Ovary (tissue), 9 donors: Measurements from ENCODE around the gene MARCKS. TPM values are rescaled to one million over a fixed set of nuclear protein-coding genes. Genes with fewer than 3 reads are reported as not detected.

Experiments used
- DNase-seq, 5 donors: peaks; one replicate each; pipeline ENCODE4 v3.0.0-alpha.2; 2019 to 2020
- H3K27ac ChIP-seq, 2 donors: fragments of 200-600 bp; one replicate each; pipeline versions ENCODE4 v1.5.1 to v1.8.0; 2019 to 2022
- H3K27me3 ChIP-seq: fragments of 200-600 bp; one replicate; pipeline ENCODE4 v1.8.0; 2022
- H3K36me3 ChIP-seq: fragments of 200-600 bp; sonication (generic); one replicate; pipeline ENCODE4 v1.5.1; 2019
- H3K4me1 ChIP-seq: one replicate; pipeline ENCODE4 v1.8.1; 2013; ENCODE audit warnings: mild to moderate bottlenecking, moderate library complexity; ENCODE audit not compliant: insufficient read depth
- H3K4me3 ChIP-seq: fragments of 200-600 bp; sonication (generic); one replicate; pipeline ENCODE4 v1.5.1; 2017
- H3K9me3 ChIP-seq, 2 donors: fragments of 200-600 bp in 1 of 2; sonication (generic) in 1 of 2; one replicate each; pipeline versions ENCODE4 v1.5.1 to v1.8.1; 2013 to 2019; ENCODE audit warnings: mild to moderate bottlenecking in 1 of 2, moderate library complexity in 1 of 2
- EP300 ChIP-seq: sonication (generic); formaldehyde crosslinking; IDR thresholded peaks from one replicate; pipeline ENCODE4 v1.6.1; 2017; ENCODE audit warnings: antibody characterized with exemption
- POLR2A ChIP-seq: fragments of 450-650 bp; IDR thresholded peaks from one replicate; pipeline ENCODE4 v1.6.1; 2017; ENCODE audit warnings: antibody characterized with exemption, mild to moderate bottlenecking, moderate library complexity
- WGBS, 3 donors: extraction: QIAGEN DNeasy Blood & Tissue Kit in 1 of 3; methylation state at CpG; one replicate each; pipeline versions ENCODE4 v1.1.5 to v1.1.7; 2013 to 2017; 5-methylcytosine and 5-hydroxymethylcytosine counted together
- intact Hi-C, 4 donors: fragments of 100-400 bp; cut with DNase I; formaldehyde crosslinking; loops; one replicate each; pipeline versions ENCODE4 v1.11.0 to v1.15.1; 2022 to 2023
- polyA plus RNA-seq, 2 donors: library from polyadenylated mRNA; stranded (reverse); fragments of 200-250 nt in 1 of 2; fragments of 350-450 nt in 1 of 2; fragmentation: Illumina TruSeq in 1 of 2; extraction: RNeasy Lipid Tissue Mini Kit (QIAGEN cat#74804) in 1 of 2; gene quantifications; one replicate each; pipeline ENCODE4 v1.2.3, GENCODE V29; 2013 to 2014
- total RNA-seq, 7 donors: library from RNA; depleted of rRNA in 2 of 7; stranded (reverse); fragments of >200 nt in 2 of 7; fragmentation: NEBNext Ultra II Directional in 3 of 7; extraction: Animal tissue kit (Norgen Biotek cat#: 25700) in 3 of 7; gene quantifications; one replicate each; pipeline versions ENCODE4 v1.1.0 to v1.2.4, GENCODE V29; 2016 to 2023
- TF ChIP-seq, protein P1 (sequence below), 3 donors: fragments of 450-650 bp in 2 of 3; fragments of 200-600 bp in 1 of 3; IDR thresholded peaks; one replicate each; pipeline versions ENCODE4 v1.5.1 to v1.8.0; 2016 to 2022; ENCODE audit warnings: antibody characterized with exemption in 3 of 3, mild to moderate bottlenecking in 1 of 3
- donor health status: DM: no; HTN: no; CAD: no; lungs with moderate emphysema.
- donor health status: DM: no; HTN: no; CAD: no.
- donor health status: Bipolar disorder and iron deficiency.
- donor health status: DM: yes; HTN: yes; CAD: no.
- donor health status: DM: no; HTN: no; CAD: no.
- donor health status: DM: yes; HTN: yes; CAD: no.

MARCKS gene
- total and polyA plus RNA-seq, 9 donors = 29.1 to 106 (median 61.4) TPM

DNA sequence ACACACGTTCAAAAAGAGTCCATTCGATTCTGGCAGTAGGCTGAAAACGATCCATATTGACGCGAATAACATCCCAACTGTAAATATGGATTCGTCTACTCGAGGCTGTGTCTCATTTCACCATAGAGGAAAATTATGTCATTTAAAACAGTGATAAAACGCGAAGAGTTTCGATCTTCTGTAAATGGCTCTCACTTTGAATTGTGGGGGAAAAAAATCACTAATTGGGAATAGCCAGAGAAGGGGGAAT is 845 bp upstream of the MARCKS start:
- no peak for TF ChIP-seq EP300
- TF ChIP-seq, protein P1, sequence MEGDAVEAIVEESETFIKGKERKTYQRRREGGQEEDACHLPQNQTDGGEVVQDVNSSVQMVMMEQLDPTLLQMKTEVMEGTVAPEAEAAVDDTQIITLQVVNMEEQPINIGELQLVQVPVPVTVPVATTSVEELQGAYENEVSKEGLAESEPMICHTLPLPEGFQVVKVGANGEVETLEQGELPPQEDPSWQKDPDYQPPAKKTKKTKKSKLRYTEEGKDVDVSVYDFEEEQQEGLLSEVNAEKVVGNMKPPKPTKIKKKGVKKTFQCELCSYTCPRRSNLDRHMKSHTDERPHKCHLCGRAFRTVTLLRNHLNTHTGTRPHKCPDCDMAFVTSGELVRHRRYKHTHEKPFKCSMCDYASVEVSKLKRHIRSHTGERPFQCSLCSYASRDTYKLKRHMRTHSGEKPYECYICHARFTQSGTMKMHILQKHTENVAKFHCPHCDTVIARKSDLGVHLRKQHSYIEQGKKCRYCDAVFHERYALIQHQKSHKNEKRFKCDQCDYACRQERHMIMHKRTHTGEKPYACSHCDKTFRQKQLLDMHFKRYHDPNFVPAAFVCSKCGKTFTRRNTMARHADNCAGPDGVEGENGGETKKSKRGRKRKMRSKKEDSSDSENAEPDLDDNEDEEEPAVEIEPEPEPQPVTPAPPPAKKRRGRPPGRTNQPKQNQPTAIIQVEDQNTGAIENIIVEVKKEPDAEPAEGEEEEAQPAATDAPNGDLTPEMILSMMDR (IDR thresholded peaks at IDR 0.05) = no peak
- no peak for TF ChIP-seq POLR2A
- Histone ChIP-seq H3K9me3 (no peaks in the 10 kb centered on the region), H3K4me1 (peaks cover 1% of the 10 kb centered on the region), H3K27ac (peak overlapping the region in 1 of 2 donors; percentile 95), H3K4me3 (peak overlapping the region; percentile 72), H3K27me3 (no peaks in the 10 kb centered on the region), H3K36me3 (no peaks in the 10 kb centered on the region)
- intact Hi-C loops = no loop called here
- DNase-seq = no peak
- WGBS, 3 donors = 0 to 1% (median 0%) methylated on average over 10 of the region's 10 CpGs

DNA sequence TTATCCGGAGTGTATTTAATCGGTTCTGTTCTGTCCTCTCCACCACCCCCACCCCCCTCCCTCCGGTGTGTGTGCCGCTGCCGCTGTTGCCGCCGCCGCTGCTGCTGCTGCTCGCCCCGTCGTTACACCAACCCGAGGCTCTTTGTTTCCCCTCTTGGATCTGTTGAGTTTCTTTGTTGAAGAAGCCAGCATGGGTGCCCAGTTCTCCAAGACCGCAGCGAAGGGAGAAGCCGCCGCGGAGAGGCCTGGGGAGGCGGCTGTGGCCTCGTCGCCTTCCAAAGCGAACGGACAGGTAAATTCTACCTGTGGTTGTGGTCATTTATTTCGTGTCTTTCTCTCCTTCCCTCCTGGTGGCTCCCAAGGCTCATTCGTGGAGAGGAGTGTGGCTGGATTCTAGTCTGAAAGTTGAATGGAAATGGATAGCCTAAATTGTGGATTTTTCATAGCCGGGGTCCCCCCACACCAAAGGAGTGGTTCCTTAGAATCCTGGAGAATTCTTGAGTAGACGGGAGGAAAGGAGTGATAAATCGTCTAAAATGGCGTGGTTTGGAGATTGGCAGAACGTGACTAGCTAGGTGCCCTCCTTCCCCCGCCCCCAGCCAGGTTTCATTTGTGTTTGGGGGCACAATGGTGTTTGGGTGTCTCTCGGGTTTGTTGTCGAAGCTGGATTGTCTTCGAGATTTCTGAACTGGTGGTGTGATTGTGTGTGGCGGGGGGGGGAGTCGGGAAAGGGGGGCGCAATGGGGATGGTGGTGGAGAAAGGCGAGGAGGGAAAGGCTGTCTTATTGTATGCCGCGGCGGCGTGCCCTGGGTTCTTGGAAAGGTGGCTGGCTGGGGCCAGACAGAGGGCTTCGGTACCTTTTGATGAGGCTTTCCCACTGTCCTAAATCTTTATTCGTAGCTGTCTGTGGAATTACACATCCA is 673 bp downstream of the MARCKS start:
- no peaks in the 10 kb centered on the region for H3K27me3 ChIP-seq
- intact Hi-C loops = no loop called here
- TF ChIP-seq POLR2A = no peak
- TF ChIP-seq, protein P1 (IDR thresholded peaks at IDR 0.05) = no peak
- TF ChIP-seq EP300 = no peak
- H3K36me3 ChIP-seq = no peaks in the 10 kb centered on the region
- no peaks in the 10 kb centered on the region for H3K9me3 ChIP-seq
- H3K4me1 ChIP-seq = peaks cover 1% of the 10 kb centered on the region
- H3K27ac ChIP-seq = peak overlapping the region; percentile 90 to 95
- peak; percentile 55 to 69 (median 66) for DNase-seq
- H3K4me3 ChIP-seq = peak overlapping the region; percentile 72
- 0 to 1% (median 0%) methylated on average over 43 of the region's 43 CpGs for WGBS, 3 donors

DNA sequence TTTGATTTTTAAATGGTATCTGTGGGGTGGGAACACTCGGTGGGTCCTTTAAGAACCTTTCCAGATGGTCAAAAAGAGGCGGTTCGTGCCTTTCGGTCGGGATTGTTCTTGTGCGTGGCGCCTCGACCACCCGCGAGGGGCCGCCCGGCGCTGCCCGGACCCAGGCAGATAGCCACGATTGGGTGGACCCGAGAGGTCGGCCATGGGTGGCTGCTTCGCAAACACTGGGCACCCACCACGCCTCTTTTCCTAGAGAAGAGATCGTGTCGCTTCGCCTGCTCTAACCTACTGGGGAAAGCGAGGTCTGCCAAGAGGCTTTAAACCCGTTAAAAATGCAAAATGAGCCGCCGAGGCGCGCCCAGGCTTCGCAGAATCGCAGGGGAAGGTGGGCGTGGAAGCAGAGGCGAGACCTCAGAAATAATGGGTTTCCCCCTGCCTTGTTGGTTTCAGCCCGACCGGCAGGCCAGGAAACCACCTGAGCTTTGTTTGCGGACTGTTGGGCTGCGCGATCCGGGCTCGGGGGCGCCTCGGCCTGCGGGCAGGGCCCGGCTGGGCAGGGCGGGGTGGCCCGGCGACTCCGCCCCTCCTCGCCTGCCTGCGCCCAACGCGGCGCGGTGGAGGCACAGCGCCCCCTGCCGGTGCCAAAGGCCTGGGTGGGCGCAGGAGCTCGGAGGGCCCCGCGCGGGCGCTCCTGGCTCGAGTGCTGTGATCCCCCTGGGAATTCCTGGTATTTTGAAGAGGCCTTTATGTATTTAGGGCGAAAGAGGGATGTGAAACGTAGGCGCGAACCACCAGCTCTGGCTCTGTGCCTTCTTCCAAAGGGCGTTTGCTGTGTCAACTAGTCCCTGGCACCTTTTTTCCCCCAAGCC is 1.6 kb downstream of the MARCKS start:
- H3K27ac ChIP-seq = peak overlapping the region; percentile 95 to 96
- H3K9me3 ChIP-seq = no peaks in the 10 kb centered on the region
- TF ChIP-seq EP300 = no peak
- TF ChIP-seq POLR2A = peak; percentile 69
- TF ChIP-seq, protein P1 (IDR thresholded peaks at IDR 0.05) = peak; percentile 85 to 99 (median 98)
- peaks cover 1% of the 10 kb centered on the region for H3K4me1 ChIP-seq
- intact Hi-C loops = no loop called here
- DNase-seq = peak; percentile 89 to 96 (median 95)
- no peaks in the 10 kb centered on the region for H3K27me3 ChIP-seq
- H3K36me3 ChIP-seq = no peaks in the 10 kb centered on the region
- 0% methylated on average over 67 of the region's 67 CpGs for WGBS, 3 donors
- peak overlapping the region; percentile 72 for H3K4me3 ChIP-seq

- intact Hi-C loops = no loop called here
- Histone ChIP-seq H3K9me3 (no peaks in the 10 kb centered on the region), H3K27ac (peak overlapping the region; percentile 95 to 96), H3K4me3 (peak overlapping the region; percentile 72), H3K36me3 (no peaks in the 10 kb centered on the region), H3K4me1 (peaks cover under 1% of the 10 kb centered on the region), H3K27me3 (no peaks in the 10 kb centered on the region)
- 4 to 20% (median 13%) methylated on average over 52 to 90 of the region's 90 CpGs for WGBS, 3 donors
- DNase-seq = peak in 4 of 5 donors; percentile 50 to 72 (median 60)
- TF ChIP-seq EP300 = no peak
These were observed 2.4 kb downstream of the MARCKS start for GRCh38 chr6:113859349-113860180.
